ENCODE measurements around the gene MTHFS. TPM values are rescaled to one million over a fixed set of nuclear protein-coding genes. Genes with fewer than 3 reads are reported as not detected.

MTHFS gene
- total RNA-seq: 10 to 100 TPM; 11.7 to 30.6 (median 26.0) TPM
- 10 to 100 TPM; 33.0 to 54.2 (median 46.5) TPM for polyA plus RNA-seq
- long read RNA-seq, donor 1, transcript MTHFS-201 (3 exons, 907 nt): major isoform, 11 of 11 reads
- long read RNA-seq, donor 1, partial matches to known transcripts: 0 of 11 reads
- long read RNA-seq, donor 1, other reads (novel, unspliced or antisense): 0 of 11 reads
- long read RNA-seq, donor 2, transcript MTHFS-201 (3 exons, 907 nt): major isoform, 7 of 15 reads
- long read RNA-seq, donor 2, partial matches to known transcripts: 0 of 15 reads
- long read RNA-seq, donor 2, other reads (novel, unspliced or antisense): 7 of 15 reads

DNA sequence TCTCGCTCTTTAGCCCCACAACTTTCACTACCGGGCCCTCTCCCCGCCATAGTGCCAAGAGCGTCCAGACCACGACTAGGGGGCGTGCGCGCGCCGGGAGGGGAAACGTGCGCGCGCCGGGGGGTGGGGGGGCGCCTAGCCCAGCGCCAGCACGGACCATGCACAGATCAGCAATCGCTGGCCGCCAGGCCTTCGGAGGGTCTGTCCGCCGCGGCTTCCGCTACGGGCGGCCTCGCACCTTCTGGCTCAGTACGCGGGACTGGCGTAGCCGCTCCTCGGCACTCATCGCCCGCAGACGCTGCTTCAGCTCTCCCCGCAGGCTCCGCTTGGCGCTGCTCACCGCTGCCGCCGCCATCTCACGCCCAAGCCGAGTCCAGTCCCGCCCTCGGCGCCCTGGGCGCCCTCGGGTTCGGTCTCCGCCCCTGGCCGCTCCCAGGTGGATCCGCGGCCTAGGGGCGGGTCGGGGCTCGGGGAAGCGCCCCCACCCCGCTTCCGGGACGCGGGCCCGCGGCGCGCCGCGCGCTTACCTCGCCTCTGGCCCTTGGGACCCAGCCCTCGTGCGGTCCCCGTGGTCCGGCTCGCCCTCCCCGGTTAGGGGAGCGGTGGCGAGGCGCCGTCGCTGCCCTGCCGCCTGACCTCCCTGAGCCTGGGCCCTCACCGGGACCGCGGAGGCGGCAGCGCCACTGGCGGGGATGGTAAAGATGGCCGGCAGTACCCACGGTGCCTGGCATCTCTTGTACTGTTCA lies at the start of gene MTHFS:
Gene MTHFS (minus strand): TSS at position 381 of the 746 bp plus-strand sequence. CDS start 26 bp downstream, at position 355.
- H3K36me3 ChIP-seq: peaks cover 0 to 13% (median 0%) of the 10 kb centered on the region in 6 donors
- 0 to 1% (median 1%) methylated on average over 48 to 90 of the region's 90 CpGs for WGBS, 5 donors
- intact Hi-C loops (cut with DNase I; ENCODE audit: low total_unique reads): no loop called here
- peak; percentile 97 for DNase-seq
- H3K27ac ChIP-seq: peak within 1 kb of the TSS; percentile 94 to 99 (median 98)
- TF ChIP-seq POLR2A (IDR thresholded peaks at IDR 0.05): peak in 2 of 3 donors; percentile 34 to 53
- peak; percentile 86 to 91 (median 89) for TF ChIP-seq POLR2AphosphoS5 (IDR thresholded peaks at IDR 0.05)
- TF ChIP-seq, protein P1, sequence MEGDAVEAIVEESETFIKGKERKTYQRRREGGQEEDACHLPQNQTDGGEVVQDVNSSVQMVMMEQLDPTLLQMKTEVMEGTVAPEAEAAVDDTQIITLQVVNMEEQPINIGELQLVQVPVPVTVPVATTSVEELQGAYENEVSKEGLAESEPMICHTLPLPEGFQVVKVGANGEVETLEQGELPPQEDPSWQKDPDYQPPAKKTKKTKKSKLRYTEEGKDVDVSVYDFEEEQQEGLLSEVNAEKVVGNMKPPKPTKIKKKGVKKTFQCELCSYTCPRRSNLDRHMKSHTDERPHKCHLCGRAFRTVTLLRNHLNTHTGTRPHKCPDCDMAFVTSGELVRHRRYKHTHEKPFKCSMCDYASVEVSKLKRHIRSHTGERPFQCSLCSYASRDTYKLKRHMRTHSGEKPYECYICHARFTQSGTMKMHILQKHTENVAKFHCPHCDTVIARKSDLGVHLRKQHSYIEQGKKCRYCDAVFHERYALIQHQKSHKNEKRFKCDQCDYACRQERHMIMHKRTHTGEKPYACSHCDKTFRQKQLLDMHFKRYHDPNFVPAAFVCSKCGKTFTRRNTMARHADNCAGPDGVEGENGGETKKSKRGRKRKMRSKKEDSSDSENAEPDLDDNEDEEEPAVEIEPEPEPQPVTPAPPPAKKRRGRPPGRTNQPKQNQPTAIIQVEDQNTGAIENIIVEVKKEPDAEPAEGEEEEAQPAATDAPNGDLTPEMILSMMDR (IDR thresholded peaks at IDR 0.05 in 8 of 11, conservative IDR thresholded peaks at IDR 0.05 in 3 of 11): peak; percentile 22 to 73 (median 52)
- peaks cover 4 to 66% (median 29%) of the 10 kb centered on the region in 6 donors for H3K4me1 ChIP-seq
- peak within 1 kb of the TSS; percentile 52 to 91 (median 71) for H3K4me3 ChIP-seq
- H3K9me3 ChIP-seq: no peaks in the 10 kb centered on the region
- no peaks in the 10 kb centered on the region for H3K27me3 ChIP-seq (replicated peaks in 1 of 7)

DNA sequence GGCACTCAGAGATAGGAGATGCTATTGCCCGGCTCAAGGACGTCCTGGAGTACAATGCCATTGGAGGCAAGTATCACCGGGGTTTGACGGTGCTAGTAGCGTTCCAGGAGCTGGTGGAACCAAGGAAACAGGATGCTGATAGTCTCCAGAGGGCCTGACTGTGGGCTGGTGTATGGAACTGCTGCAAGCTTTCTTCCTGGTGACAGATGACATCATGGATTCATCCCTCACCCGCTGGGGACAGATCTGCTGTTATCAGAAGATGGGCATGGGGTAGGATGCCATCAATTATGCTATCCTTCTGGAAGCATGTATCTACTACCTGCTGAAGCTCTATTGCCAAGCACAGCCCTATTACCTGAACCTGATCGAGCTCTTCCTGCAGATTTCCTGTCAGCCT lies 47.8 kb upstream of the MTHFS start:
- Histone ChIP-seq H3K27me3 (replicated peaks in 1 of 7) (no peaks in the 10 kb centered on the region), H3K27ac (no peak overlapping the region), H3K4me3 (no peak overlapping the region), H3K4me1 (peaks cover 0 to 16% (median 8%) of the 10 kb centered on the region in 6 donors), H3K9me3 (no peaks in the 10 kb centered on the region), H3K36me3 (no peaks in the 10 kb centered on the region)
- no peak for DNase-seq
- intact Hi-C loops (cut with DNase I; ENCODE audit: low total_unique reads): no loop called here
- 82 to 94% (median 88%) methylated on average over 7 of the region's 7 CpGs for WGBS, 5 donors
- TF ChIP-seq POLR2AphosphoS5 (IDR thresholded peaks at IDR 0.05) (no peak), POLR2A (IDR thresholded peaks at IDR 0.05) (no peak)
- TF ChIP-seq, protein P1 (IDR thresholded peaks at IDR 0.05 in 8 of 11, conservative IDR thresholded peaks at IDR 0.05 in 3 of 11): no peak

DNA sequence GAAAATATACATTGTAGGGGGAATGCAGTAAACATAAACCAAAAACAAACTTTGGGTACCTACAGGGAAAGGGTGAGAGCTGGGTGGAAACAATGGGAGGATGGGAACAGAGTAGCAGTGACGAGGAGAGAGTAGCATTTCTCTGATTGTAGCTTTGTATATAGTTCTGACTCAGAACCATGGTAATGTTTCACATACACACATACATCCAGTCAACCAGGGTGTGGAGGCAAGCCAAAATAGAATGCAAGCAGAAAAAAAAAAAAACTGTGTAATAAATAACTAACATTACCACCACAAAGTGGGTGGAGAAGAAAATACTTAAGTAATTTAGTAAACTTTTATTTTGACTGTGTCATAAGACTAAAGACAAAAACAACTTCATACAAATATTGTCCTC lies 47.0 kb upstream of the MTHFS start:
- no peaks in the 10 kb centered on the region for H3K9me3 ChIP-seq
- H3K27me3 ChIP-seq (replicated peaks in 1 of 7): no peaks in the 10 kb centered on the region
- H3K4me1 ChIP-seq: peaks cover 0 to 16% (median 8%) of the 10 kb centered on the region in 6 donors
- H3K4me3 ChIP-seq: no peak overlapping the region
- no peaks in the 10 kb centered on the region for H3K36me3 ChIP-seq
- H3K27ac ChIP-seq: no peak overlapping the region
- 55 to 81% (median 71%) methylated on average over 1 of the region's 1 CpG for WGBS, 5 donors
- no peak for DNase-seq
- TF ChIP-seq POLR2A (IDR thresholded peaks at IDR 0.05) (no peak), POLR2AphosphoS5 (IDR thresholded peaks at IDR 0.05) (no peak)
- TF ChIP-seq, protein P1 (IDR thresholded peaks at IDR 0.05 in 8 of 11, conservative IDR thresholded peaks at IDR 0.05 in 3 of 11): no peak
- intact Hi-C loops (cut with DNase I; ENCODE audit: low total_unique reads): no loop called here

All from spleen (tissue), 13 donors.